Measurements from ENCODE around the gene PDXDC1. TPM values are rescaled to one million over a fixed set of nuclear protein-coding genes. Genes with fewer than 3 reads are reported as not detected.

The PDXDC1 gene
- total RNA-seq, 1 donor from 2014 or later = 68.9 TPM

DNA sequence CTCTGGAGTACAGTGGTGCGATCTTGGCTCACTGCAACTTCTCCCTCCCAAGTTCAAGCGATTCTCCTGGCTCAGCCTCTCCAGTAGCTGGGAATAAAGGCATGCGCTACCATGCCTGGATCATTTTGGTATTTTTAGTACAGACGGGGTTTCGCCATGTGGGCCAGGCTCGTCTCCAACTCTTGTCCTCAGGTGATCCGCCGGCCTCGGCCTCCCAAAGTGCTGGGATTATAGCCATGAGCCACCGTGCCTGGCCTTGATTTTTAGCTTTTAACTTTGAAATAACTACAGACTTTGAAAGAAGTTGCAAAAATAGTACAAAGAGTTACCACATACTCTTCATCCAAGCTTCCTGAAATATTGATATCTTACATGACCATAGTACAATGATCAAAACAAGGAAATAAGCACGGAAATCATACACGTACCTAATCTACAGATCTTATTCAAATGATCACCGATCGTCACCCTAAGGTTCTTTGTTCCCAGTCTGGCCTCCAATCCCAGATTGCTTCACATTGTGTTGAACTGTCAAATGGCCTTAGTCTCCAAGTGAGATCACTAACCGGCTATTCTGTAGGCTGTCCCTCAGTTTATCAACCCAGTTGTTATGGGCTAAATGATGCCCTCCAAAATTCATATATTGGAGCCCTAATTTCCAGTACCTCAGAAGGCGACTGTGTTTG is 19.1 kb upstream of the PDXDC1 start:
- no peak overlapping the region for H3K4me3 Mint-ChIP-seq
- ChIA-PET POLR2A (no interaction called here), CTCF (no interaction called here)
- no peaks in the 10 kb centered on the region for H3K36me3 Mint-ChIP-seq (ENCODE audit: low read depth)
- H3K9me3 Mint-ChIP-seq = no peaks in the 10 kb centered on the region
- H3K27ac Mint-ChIP-seq = no peak overlapping the region
- no peaks in the 10 kb centered on the region for H3K27me3 Mint-ChIP-seq
- TF ChIP-seq, protein P1, sequence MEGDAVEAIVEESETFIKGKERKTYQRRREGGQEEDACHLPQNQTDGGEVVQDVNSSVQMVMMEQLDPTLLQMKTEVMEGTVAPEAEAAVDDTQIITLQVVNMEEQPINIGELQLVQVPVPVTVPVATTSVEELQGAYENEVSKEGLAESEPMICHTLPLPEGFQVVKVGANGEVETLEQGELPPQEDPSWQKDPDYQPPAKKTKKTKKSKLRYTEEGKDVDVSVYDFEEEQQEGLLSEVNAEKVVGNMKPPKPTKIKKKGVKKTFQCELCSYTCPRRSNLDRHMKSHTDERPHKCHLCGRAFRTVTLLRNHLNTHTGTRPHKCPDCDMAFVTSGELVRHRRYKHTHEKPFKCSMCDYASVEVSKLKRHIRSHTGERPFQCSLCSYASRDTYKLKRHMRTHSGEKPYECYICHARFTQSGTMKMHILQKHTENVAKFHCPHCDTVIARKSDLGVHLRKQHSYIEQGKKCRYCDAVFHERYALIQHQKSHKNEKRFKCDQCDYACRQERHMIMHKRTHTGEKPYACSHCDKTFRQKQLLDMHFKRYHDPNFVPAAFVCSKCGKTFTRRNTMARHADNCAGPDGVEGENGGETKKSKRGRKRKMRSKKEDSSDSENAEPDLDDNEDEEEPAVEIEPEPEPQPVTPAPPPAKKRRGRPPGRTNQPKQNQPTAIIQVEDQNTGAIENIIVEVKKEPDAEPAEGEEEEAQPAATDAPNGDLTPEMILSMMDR (IDR thresholded peaks at IDR 0.05) = no peak
- intact Hi-C loops (cut with micrococcal nuclease) = no loop called here
- DNase-seq (no peak), ATAC-seq (ENCODE audit: low read depth) (no peak)
- H3K4me1 Mint-ChIP-seq = no peaks in the 10 kb centered on the region

DNA sequence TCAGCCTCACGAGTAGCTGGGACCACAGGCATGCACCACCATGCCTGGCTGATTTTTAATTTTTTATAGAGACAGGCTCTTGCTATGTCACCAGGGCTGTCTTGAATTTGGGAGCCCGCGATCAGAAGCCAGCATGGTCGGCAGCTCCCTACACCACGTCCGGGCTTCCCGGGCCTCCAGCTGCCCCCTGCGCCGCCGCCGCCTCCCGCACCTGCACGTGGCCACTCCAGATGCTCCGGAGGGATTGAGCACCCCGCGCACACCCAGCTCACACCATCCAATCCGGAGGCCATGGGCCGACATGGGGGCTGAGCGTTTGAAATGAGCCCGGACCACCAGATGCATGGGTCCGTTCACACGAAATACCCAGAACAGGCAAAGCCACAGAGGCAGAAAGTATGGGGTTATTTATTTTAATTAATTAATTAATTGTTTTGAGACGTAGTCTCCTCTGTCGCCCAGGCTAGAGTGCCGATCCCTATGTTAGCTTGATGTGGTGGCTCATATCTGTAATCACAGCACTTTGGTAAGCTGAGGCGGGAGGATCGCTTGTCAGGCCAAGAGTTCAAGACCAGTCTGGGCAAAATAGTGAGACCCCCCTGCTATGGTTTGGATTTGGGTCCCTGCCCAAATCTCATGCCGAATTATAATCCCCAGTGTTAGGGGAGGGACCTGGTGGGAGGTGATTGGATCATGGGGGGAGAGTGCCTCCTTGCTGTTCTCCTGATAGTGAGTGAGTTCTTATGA is 17.1 kb upstream of the PDXDC1 start:
- Mint-ChIP-seq H3K27ac (no peak overlapping the region), H3K4me3 (no peak overlapping the region), H3K4me1 (no peaks in the 10 kb centered on the region), H3K36me3 (ENCODE audit: low read depth) (no peaks in the 10 kb centered on the region), H3K27me3 (peaks cover under 1% of the 10 kb centered on the region), H3K9me3 (no peaks in the 10 kb centered on the region)
- intact Hi-C loops (cut with micrococcal nuclease) = no loop called here
- DNase-seq (no peak), ATAC-seq (ENCODE audit: low read depth) (no peak)
- POLR2A ChIA-PET = no interaction called here
- CTCF ChIA-PET = no interaction called here
- TF ChIP-seq, protein P1 (IDR thresholded peaks at IDR 0.05) = no peak

DNA sequence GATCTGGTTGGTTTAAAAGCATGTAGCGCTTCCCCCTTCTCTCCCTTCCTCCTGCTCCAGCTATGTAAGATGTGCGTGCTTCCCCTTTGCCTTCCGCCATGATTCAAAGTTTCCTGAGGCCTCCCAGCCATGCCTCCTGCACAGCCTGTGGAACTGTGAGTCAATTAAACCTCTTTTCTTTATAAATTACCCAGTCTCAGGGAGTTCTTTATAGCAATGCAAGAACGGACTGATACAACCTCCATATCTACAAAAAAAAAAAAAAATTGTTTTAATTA is 16.6 kb upstream of the PDXDC1 start:
- Mint-ChIP-seq H3K9me3 (no peaks in the 10 kb centered on the region), H3K4me1 (no peaks in the 10 kb centered on the region), H3K36me3 (ENCODE audit: low read depth) (no peaks in the 10 kb centered on the region), H3K4me3 (no peak overlapping the region), H3K27ac (no peak overlapping the region), H3K27me3 (peaks cover 3% of the 10 kb centered on the region)
- DNase-seq (no peak), ATAC-seq (ENCODE audit: low read depth) (no peak)
- TF ChIP-seq, protein P1 (IDR thresholded peaks at IDR 0.05) = no peak
- intact Hi-C loops (cut with micrococcal nuclease) = no loop called here
- ChIA-PET POLR2A (no interaction called here), CTCF (no interaction called here)

DNA sequence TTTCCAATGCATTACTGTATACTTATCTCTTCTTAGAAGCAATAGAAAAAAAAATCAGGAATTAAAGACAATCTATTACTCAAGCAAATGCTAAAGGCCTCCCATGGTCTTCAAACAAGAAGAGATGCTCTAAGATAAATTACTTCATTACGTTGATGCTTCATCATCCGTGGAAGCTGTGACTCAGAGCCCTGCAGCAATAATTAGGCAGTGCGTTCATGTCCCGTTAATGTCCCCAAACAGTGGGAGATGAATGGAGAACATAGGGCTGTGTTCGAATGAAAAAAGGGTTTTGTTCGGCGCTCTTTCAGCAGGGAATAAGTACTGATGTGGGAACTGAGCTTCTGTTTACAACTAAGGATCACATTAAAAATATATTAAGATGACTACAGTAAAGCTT is 15.9 kb upstream of the PDXDC1 start:
- Mint-ChIP-seq H3K9me3 (no peaks in the 10 kb centered on the region), H3K27ac (no peak overlapping the region), H3K36me3 (ENCODE audit: low read depth) (no peaks in the 10 kb centered on the region), H3K4me1 (no peaks in the 10 kb centered on the region), H3K4me3 (no peak overlapping the region), H3K27me3 (peaks cover 9% of the 10 kb centered on the region)
- no peak for DNase-seq
- TF ChIP-seq, protein P1 (IDR thresholded peaks at IDR 0.05) = no peak
- CTCF ChIA-PET = no interaction called here
- POLR2A ChIA-PET = interaction anchor here (0.6 kb wide), 1 partner anchor 46 kb away, joined by 3 read pairs; no protein-coding TSS in a partner anchor
- no peak for ATAC-seq (ENCODE audit: low read depth)
- intact Hi-C loops (cut with micrococcal nuclease) = no loop called here

DNA sequence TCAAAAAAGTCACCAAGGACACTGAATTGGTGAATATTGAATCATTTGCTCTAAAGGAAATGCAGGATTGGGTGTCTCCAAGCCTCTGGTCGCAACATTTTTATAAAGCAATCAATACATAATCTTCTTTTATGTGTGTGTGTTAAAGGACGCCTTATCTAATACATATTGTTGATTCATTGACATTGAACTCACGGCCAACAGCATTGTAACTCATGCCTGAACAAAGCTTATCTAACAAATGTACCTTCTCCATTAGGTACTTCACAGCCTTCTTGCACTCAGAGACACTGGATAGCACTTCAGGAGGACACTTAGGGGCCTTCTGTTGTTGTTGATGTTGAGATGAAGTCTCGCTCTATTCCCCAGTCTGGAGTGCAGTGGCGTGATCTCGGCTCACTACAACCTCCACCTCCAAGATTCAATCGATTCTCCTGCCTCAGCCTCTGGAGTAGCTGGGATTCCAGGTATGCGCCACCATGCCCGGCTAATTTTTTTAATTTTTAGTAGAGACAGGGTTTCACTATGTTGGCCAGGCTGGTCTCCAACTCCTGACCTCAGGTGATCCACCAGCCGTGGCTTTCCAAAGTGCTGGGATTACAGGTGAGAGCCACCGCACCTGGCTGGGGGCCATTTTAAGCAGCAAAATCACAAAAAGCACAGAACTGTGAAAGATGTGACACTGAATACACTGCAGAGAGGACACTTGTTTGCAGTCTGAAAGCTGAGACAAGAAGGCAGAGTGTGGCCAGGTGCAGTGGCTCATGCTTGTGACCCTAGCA is 13.2 kb upstream of the PDXDC1 start:
- CTCF ChIA-PET = no interaction called here
- DNase-seq = no peak
- POLR2A ChIA-PET = no interaction called here
- no peak overlapping the region for H3K4me3 Mint-ChIP-seq
- intact Hi-C loops (cut with micrococcal nuclease) = loop anchor here (2.0 kb wide), 1 partner anchor 27 kb away; no protein-coding TSS in a partner anchor
- no peaks in the 10 kb centered on the region for H3K9me3 Mint-ChIP-seq
- ATAC-seq (ENCODE audit: low read depth) = no peak
- H3K4me1 Mint-ChIP-seq = no peaks in the 10 kb centered on the region
- peaks cover 10% of the 10 kb centered on the region for H3K27me3 Mint-ChIP-seq
- TF ChIP-seq, protein P1 (IDR thresholded peaks at IDR 0.05) = no peak
- no peaks in the 10 kb centered on the region for H3K36me3 Mint-ChIP-seq (ENCODE audit: low read depth)
- no peak overlapping the region for H3K27ac Mint-ChIP-seq

All from activated B cell treated with CpG ODN at 0.5 μM for 24 hours (primary cell).